A549 (cell line): ENCODE measurements around the gene ACVR1. TPM values are rescaled to one million over a fixed set of nuclear protein-coding genes. Genes with fewer than 3 reads are reported as not detected.

Experiments used
- ATAC-seq, 2 experiments: fragments of 200-7000 bp in 1 of 2; fragments of >200 bp in 1 of 2; cut with Nextera tagmentation in 1 of 2; cut with Tn5 transposase in 1 of 2; 3 replicates each; pipeline versions ENCODE4 v1.8.0 to v1.9.1; 2018 to 2020; ENCODE audit warnings: mild to moderate bottlenecking in 1 of 2, moderate library complexity in 1 of 2
- CTCF ChIA-PET: fragments of 300-600 bp; sonication (Branson Sonifier 250); formaldehyde crosslinking; extraction: SDS; loops from one replicate; lab custom pipeline; 2021; ENCODE audit warnings: antibody characterized with exemption, inconsistent platforms; lab: Yijun Ruan, JAX
- POLR2A ChIA-PET: fragments of 350-600 bp; formaldehyde crosslinking; extraction: SDS; loops from one replicate; lab custom pipeline; 2021; ENCODE audit warnings: antibody characterized with exemption, inconsistent platforms; lab: Yijun Ruan, JAX
- DNase-seq, 2 experiments: peaks; one replicate each; pipeline versions ENCODE4 v3.0.0 to v3.0.0-alpha.2; 2011 to 2016; ENCODE audit warnings: low read depth in 1 of 2, low spot score in 1 of 2
- FAIRE-seq: peaks from 2 replicates; lab custom pipeline; 2011; peaks lifted over from hg19 to GRCh38; lab: Jason Lieb, UNC
- H3K27ac ChIP-seq, 2 experiments: fragments of >200 bp; sonication (Bioruptor Twin); formaldehyde crosslinking; 3 replicates each; pipeline ENCODE4 v1.5.1; 2016 to 2017
- H3K4me1 ChIP-seq: fragments of >200 bp; sonication (Bioruptor Twin); formaldehyde crosslinking; 3 replicates; pipeline ENCODE4 v1.6.1; 2016
- H3K4me2 ChIP-seq: fragments of >200 bp; sonication (Bioruptor Twin); formaldehyde crosslinking; 3 replicates; pipeline ENCODE4 v1.6.1; 2016
- H3K4me3 ChIP-seq: fragments of >200 bp; sonication (Bioruptor Twin); formaldehyde crosslinking; 3 replicates; pipeline ENCODE4 v1.5.1; 2016
- H3K9me3 ChIP-seq: fragments of >200 bp; sonication (Bioruptor Twin); formaldehyde crosslinking; 3 replicates; pipeline ENCODE4 v1.6.1; 2016
- ATOH8 ChIP-seq: fragments of 250-450 bp; sonication (Bioruptor Pico); IDR thresholded peaks from 2 replicates; pipeline ENCODE4 v1.5.0; 2020; ENCODE audit warnings: low read depth, mild to moderate bottlenecking, moderate library complexity
- BHLHE40 ChIP-seq: IDR thresholded peaks from 2 replicates; pipeline ENCODE4 v1.6.1; 2012; ENCODE audit warnings: low read depth, low read length, inconsistent platforms
- CBX8 ChIP-seq: fragments of 200-600 bp; sonication (generic); IDR thresholded peaks from 2 replicates; pipeline ENCODE4 v1.6.1; 2016
- CHD2 ChIP-seq: fragments of 150-350 bp; IDR thresholded peaks from 2 replicates; pipeline ENCODE4 v1.6.1; 2014; ENCODE audit warnings: low read length; ENCODE audit not compliant: partially characterized antibody
- EHMT2 ChIP-seq: fragments of 200-600 bp; sonication (generic); IDR thresholded peaks from 2 replicates; pipeline ENCODE4 v1.6.1; 2016; ENCODE audit warnings: antibody characterized with exemption, low read depth, mild to moderate bottlenecking, moderate library complexity
- ESRRA ChIP-seq: fragments of 150-350 bp; IDR thresholded peaks from 2 replicates; pipeline ENCODE4 v1.6.1; 2014; ENCODE audit warnings: mild to moderate bottlenecking, low read length, borderline replicate concordance
- FOSL2 ChIP-seq, 2 experiments: fragments of 450-650 bp in 1 of 2; fragments of >200 bp in 1 of 2; sonication (Bioruptor Twin) in 1 of 2; formaldehyde crosslinking; IDR thresholded peaks; 2 replicates each; pipeline versions ENCODE4 v1.5.0 to v1.6.1; 2016 to 2020; ENCODE audit warnings: mild to moderate bottlenecking in 1 of 2, moderate library complexity in 1 of 2
- HOXA7 ChIP-seq: fragments of 250-450 bp; sonication (Bioruptor Pico); IDR thresholded peaks from 2 replicates; pipeline ENCODE4 v1.5.0; 2020; ENCODE audit warnings: mild to moderate bottlenecking, moderate library complexity
- MAFK ChIP-seq: fragments of 450-650 bp; IDR thresholded peaks from 2 replicates; pipeline ENCODE4 v1.6.1; 2014; ENCODE audit not compliant: partially characterized antibody
- NPAS2 ChIP-seq: fragments of 250-450 bp; sonication (Bioruptor Pico); IDR thresholded peaks from 2 replicates; pipeline ENCODE4 v1.8.0; 2022; ENCODE audit warnings: mild to moderate bottlenecking, moderate library complexity, borderline replicate concordance
- PBX3 ChIP-seq: IDR thresholded peaks from 2 replicates; pipeline ENCODE4 v1.6.1; 2012
- PHF8 ChIP-seq: fragments of 200-600 bp; sonication (generic); IDR thresholded peaks from 2 replicates; pipeline ENCODE4 v1.6.1; 2016; ENCODE audit warnings: low read depth, mild to moderate bottlenecking, antibody characterized with exemption, moderate library complexity, borderline replicate concordance
- POLR2A ChIP-seq: IDR thresholded peaks from 2 replicates; pipeline ENCODE4 v1.6.1; 2012; ENCODE audit warnings: mild to moderate bottlenecking, low read length
- RAD21 ChIP-seq, 2 experiments: fragments of >200 bp in 1 of 2; sonication (Bioruptor Twin) in 1 of 2; formaldehyde crosslinking in 1 of 2; IDR thresholded peaks in 1 of 2; conservative IDR thresholded peaks in 1 of 2; 2 replicates in 1 of 2; 3 replicates in 1 of 2; pipeline ENCODE4 v1.6.1; 2012 to 2018; ENCODE audit warnings: inconsistent platforms in 1 of 2
- TFCP2L1 ChIP-seq: fragments of 250-450 bp; sonication (Bioruptor Pico); IDR thresholded peaks from 2 replicates; pipeline ENCODE4 v1.5.0; 2021; ENCODE audit warnings: mild to moderate bottlenecking
- USF2 ChIP-seq: fragments of 450-650 bp; IDR thresholded peaks from 2 replicates; pipeline ENCODE4 v1.6.1; 2014; ENCODE audit warnings: antibody characterized with exemption
- ZNF302 ChIP-seq: fragments of 250-450 bp; sonication (Bioruptor Pico); IDR thresholded peaks from 2 replicates; pipeline ENCODE4 v1.9.0; 2021; ENCODE audit warnings: inconsistent platforms, mild to moderate bottlenecking, moderate library complexity
- WGBS: methylation state at CpG from one replicate; pipeline ENCODE4 v1.1.6; 2017; ENCODE audit errors: missing lambda C conversion rate; 5-methylcytosine and 5-hydroxymethylcytosine counted together
- polyA plus RNA-seq, 4 experiments: library from polyadenylated mRNA; depleted of rRNA in 3 of 4; stranded (reverse); fragments of >200 nt; fragmentation: RNase III in 1 of 4; extraction: RNeasy Plus Mini Kit Qiagen cat#74134 plus additional on column Dnase treatment in 1 of 4; gene quantifications; 2 replicates in 3 of 4; 3 replicates in 1 of 4; pipeline ENCODE4 v1.2.3, GENCODE V29; 2011 to 2017
- TF ChIP-seq, protein P1 (sequence below): fragments of 150-350 bp; IDR thresholded peaks from 2 replicates; pipeline ENCODE4 v1.6.1; 2014; ENCODE audit warnings: low read depth, mild to moderate bottlenecking, low read length

ACVR1 gene
- polyA plus RNA-seq, 2 of the 4 experiments (the other 2 are of a cell fraction), result 14.6 to 21.6 TPM

GRCh38 chr2:157783245-157783644 lies 92.9 kb downstream of the ACVR1 start:
- DNase-seq (no peak), FAIRE-seq (no peak), ATAC-seq (no peak)
- Histone ChIP-seq H3K4me1 (peaks cover 51% of the 10 kb centered on the region), H3K9me3 (no peaks in the 10 kb centered on the region), H3K4me2 (peak overlapping the region; percentile 12; the same call in 1 of the 3 replicates), H3K27ac (no peak overlapping the region), H3K4me3 (no peak overlapping the region)
- CTCF ChIA-PET, result no interaction called here
- POLR2A ChIA-PET, result interaction anchor here (2.8 kb wide), 1 partner anchor 93 kb away, joined by 17 read pairs; the partner anchor contains the start of gene ACVR1
- 23% methylated on average over 2 of the region's 2 CpGs for WGBS
- TF ChIP-seq ESRRA (no peak), BHLHE40 (no peak), PHF8 (no peak), MAFK (no peak), ATOH8 (CRISPR knock-in tag) (no peak), PBX3 (no peak), USF2 (no peak), POLR2A (no peak)

- FAIRE-seq (no peak), DNase-seq (peak in 1 of 2 experiments; percentile 16), ATAC-seq (peak; percentile 41 to 61; a peak in 4 of 6 replicates)
- TF ChIP-seq ZNF302 (CRISPR knock-in tag) (no peak), RAD21 (conservative IDR thresholded peaks at IDR 0.05 in 1 of 2, IDR thresholded peaks at IDR 0.05 in 1 of 2) (0 out of 5 replicates have a peak, but pooled peaks of 1 of the 2 experiments have one; percentile 15), HOXA7 (CRISPR knock-in tag) (no peak), FOSL2 (IDR thresholded peaks at IDR 0.05) (no peak), FOSL2 (CRISPR knock-in tag; IDR thresholded peaks at IDR 0.05) (no peak), NPAS2 (no peak)
- WGBS, result 59% methylated on average over 4 of the region's 4 CpGs
- H3K9me3 ChIP-seq, result no peaks in the 10 kb centered on the region
- POLR2A ChIA-PET, result no interaction called here
- H3K4me3 ChIP-seq, result no peak overlapping the region
- H3K4me2 ChIP-seq, result no peak overlapping the region
- CTCF ChIA-PET, result interaction anchor here (0.6 to 2.2 kb wide), 2 partner anchors 9 to 229 kb away, joined by 3 to 12 read pairs; no protein-coding TSS in a partner anchor
- H3K27ac ChIP-seq, result no peak overlapping the region
- peaks cover 50% of the 10 kb centered on the region for H3K4me1 ChIP-seq
Measured at GRCh38 chr2:157782057-157782845, 93.9 kb downstream of the ACVR1 start.

- DNase-seq (no peak), FAIRE-seq (no peak), ATAC-seq (no peak)
- ChIA-PET CTCF (interaction anchor here (0.6 to 2.2 kb wide), 6 partner anchors 96 to 360 kb away, joined by 3 to 12 read pairs (median 4); partner anchors contain the start of gene ACVR1), POLR2A (no interaction called here)
- Histone ChIP-seq H3K4me1 (peaks cover 30% of the 10 kb centered on the region), H3K9me3 (no peaks in the 10 kb centered on the region), H3K4me3 (no peak overlapping the region), H3K4me2 (no peak overlapping the region), H3K27ac (no peak overlapping the region)
- 82% methylated on average over 9 of the region's 9 CpGs for WGBS
- TF ChIP-seq USF2 (no peak), CBX8 (no peak), EHMT2 (no peak), CHD2 (no peak), ZNF302 (CRISPR knock-in tag) (no peak), TFCP2L1 (CRISPR knock-in tag) (no peak)
- TF ChIP-seq, protein P1, sequence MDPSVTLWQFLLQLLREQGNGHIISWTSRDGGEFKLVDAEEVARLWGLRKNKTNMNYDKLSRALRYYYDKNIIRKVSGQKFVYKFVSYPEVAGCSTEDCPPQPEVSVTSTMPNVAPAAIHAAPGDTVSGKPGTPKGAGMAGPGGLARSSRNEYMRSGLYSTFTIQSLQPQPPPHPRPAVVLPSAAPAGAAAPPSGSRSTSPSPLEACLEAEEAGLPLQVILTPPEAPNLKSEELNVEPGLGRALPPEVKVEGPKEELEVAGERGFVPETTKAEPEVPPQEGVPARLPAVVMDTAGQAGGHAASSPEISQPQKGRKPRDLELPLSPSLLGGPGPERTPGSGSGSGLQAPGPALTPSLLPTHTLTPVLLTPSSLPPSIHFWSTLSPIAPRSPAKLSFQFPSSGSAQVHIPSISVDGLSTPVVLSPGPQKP, result no peak
Measured at GRCh38 chr2:157780211-157780610, 95.9 kb downstream of the ACVR1 start.
